Heart left ventricle (tissue), 16 donors: ENCODE results near the gene HTR4. TPM values are rescaled to one million over a fixed set of nuclear protein-coding genes. Genes with fewer than 3 reads are reported as not detected.

Source experiments
- ATAC-seq, 4 donors: fragments of 200-7000 bp; cut with Tn5 transposase; one replicate each; pipeline ENCODE4 v1.9.1; 2020 to 2022; ENCODE audit warnings: moderate library complexity in 4 of 4, mild to moderate bottlenecking in 3 of 4, moderate number of reproducible peaks in 1 of 4
- DNase-seq, 5 donors: peaks; one replicate each; pipeline ENCODE4 v3.0.0-alpha.2; 2020
- H3K27ac ChIP-seq, 12 donors: fragments of 200-600 bp; sonication (generic) in 4 of 12; one replicate each; pipeline versions ENCODE4 v1.5.0 to v1.8.0; 2016 to 2022; ENCODE audit warnings: mild to moderate bottlenecking in 2 of 12
- H3K27me3 ChIP-seq, 9 donors: fragments of 200-600 bp; sonication (generic) in 2 of 9; one replicate each; pipeline versions ENCODE4 v1.5.1 to v1.8.0; 2016 to 2022; ENCODE audit warnings: mild to moderate bottlenecking in 3 of 9
- H3K36me3 ChIP-seq, 9 donors: fragments of 200-600 bp; sonication (generic) in 2 of 9; one replicate each; pipeline versions ENCODE4 v1.5.0 to v1.8.0; 2018 to 2022; ENCODE audit warnings: mild to moderate bottlenecking in 2 of 9
- H3K4me1 ChIP-seq, 12 donors: fragments of 200-600 bp; sonication (generic) in 4 of 12; one replicate each; pipeline versions ENCODE4 v1.5.0 to v1.8.0; 2016 to 2022; ENCODE audit warnings: mild to moderate bottlenecking in 3 of 12
- H3K4me3 ChIP-seq, 12 donors: fragments of 200-600 bp; sonication (generic) in 4 of 12; one replicate each; pipeline versions ENCODE4 v1.5.0 to v1.8.0; 2017 to 2022; ENCODE audit warnings: mild to moderate bottlenecking in 9 of 12, moderate library complexity in 4 of 12
- H3K9me3 ChIP-seq, 12 donors: fragments of 200-600 bp; sonication (generic) in 4 of 12; one replicate each; pipeline versions ENCODE4 v1.5.0 to v1.8.0; 2016 to 2022; ENCODE audit warnings: mild to moderate bottlenecking in 1 of 12
- POLR2A ChIP-seq, 2 donors: fragments of 450-650 bp; IDR thresholded peaks; one replicate each; pipeline ENCODE4 v1.6.1; 2017; ENCODE audit warnings: antibody characterized with exemption in 2 of 2, mild to moderate bottlenecking in 2 of 2, moderate library complexity in 2 of 2
- WGBS, 4 donors: extraction: QIAGEN DNeasy Blood & Tissue Kit in 2 of 4; methylation state at CpG; one replicate each; pipeline versions ENCODE4 v1.1.5 to v1.1.7; 2013 to 2018; 5-methylcytosine and 5-hydroxymethylcytosine counted together
- intact Hi-C, 10 donors: fragments of 100-400 bp; cut with DNase I; formaldehyde crosslinking; loops; one replicate each; pipeline versions ENCODE4 v1.11.1 to v1.14.2; 2022
- polyA plus RNA-seq, 2 donors: library from polyadenylated mRNA; stranded (reverse); fragments of 200-250 nt; gene quantifications; one replicate each; pipeline ENCODE4 v1.2.3, GENCODE V29; 2013
- total RNA-seq, 9 donors: library from RNA; depleted of rRNA in 2 of 9; stranded (reverse); fragments of >200 nt in 2 of 9; fragmentation: NEBNext Ultra II Directional in 3 of 9; extraction: Animal tissue kit (Norgen Biotek cat#: 25700) in 3 of 9; gene quantifications; one replicate each; pipeline versions ENCODE4 v1.1.0 to v1.2.4, GENCODE V29; 2016 to 2023
- TF ChIP-seq, protein P1 (sequence below), 12 donors: fragments of 200-600 bp; sonication (generic) in 4 of 12; IDR thresholded peaks; one replicate each; pipeline versions ENCODE4 v1.5.0 to v1.8.0; 2018 to 2022; ENCODE audit warnings: antibody characterized with exemption in 12 of 12, mild to moderate bottlenecking in 5 of 12
- donor health status: ischemic (EF 13 %, LVEDD 7.1; RV severe dilation, severe dysfunction).
- donor health status: healthy with polysubstance abuse.
- donor health status: DM: no; HTN: yes; CAD: no.
- donor health status: DM: no; HTN: no; CAD: no.
- donor health status: ischemic (EF 25% LVEDD 6.9; RV normal size, moderate dysfunction).
- donor health status: ischemic (EF 25% LVEDD 5.7; RV mildly dilated, moderate dysfunction).
- donor health status: healthy.
- donor health status: DM: yes; HTN: yes; CAD: no.
- donor health status: ischemic (EF 35%, LVEDD 5.7; RV mildly dilated, moderate dysfunction).
- donor health status: nonischemic (EF 11% LVEDD 7.7; RV severe dilation, severe dysfunction).
- donor health status: DM: yes; HTN: yes; CAD: no.
- donor health status: PGD.
- donor health status: ischemic (EF 29% LVEDD 5.4; RV normal size, mild dysfunction).
- donor health status: nonischemic (EF 23%, LVEDD 6.1; RV moderate dilation, normal function).

The HTR4 gene
- total and polyA plus RNA-seq, 11 donors, result 0.11 to 1.6 (median 0.27) TPM; not detected in 4

GRCh38 chr5:148467958-148468357 is 186.4 kb downstream of the HTR4 start:
- Histone ChIP-seq H3K9me3 (no peaks in the 10 kb centered on the region), H3K4me3 (no peak overlapping the region), H3K27me3 (no peaks in the 10 kb centered on the region), H3K4me1 (peaks cover 0 to 21% (median 7%) of the 10 kb centered on the region in 12 donors), H3K36me3 (no peaks in the 10 kb centered on the region), H3K27ac (peak overlapping the region in 6 of 12 donors; percentile 38 to 80 (median 62))
- intact Hi-C loops, result no loop called here
- WGBS, 4 donors, result 92 to 100% (median 95%) methylated on average over 1 of the region's 1 CpG
- ATAC-seq, result no peak
- TF ChIP-seq, protein P1, sequence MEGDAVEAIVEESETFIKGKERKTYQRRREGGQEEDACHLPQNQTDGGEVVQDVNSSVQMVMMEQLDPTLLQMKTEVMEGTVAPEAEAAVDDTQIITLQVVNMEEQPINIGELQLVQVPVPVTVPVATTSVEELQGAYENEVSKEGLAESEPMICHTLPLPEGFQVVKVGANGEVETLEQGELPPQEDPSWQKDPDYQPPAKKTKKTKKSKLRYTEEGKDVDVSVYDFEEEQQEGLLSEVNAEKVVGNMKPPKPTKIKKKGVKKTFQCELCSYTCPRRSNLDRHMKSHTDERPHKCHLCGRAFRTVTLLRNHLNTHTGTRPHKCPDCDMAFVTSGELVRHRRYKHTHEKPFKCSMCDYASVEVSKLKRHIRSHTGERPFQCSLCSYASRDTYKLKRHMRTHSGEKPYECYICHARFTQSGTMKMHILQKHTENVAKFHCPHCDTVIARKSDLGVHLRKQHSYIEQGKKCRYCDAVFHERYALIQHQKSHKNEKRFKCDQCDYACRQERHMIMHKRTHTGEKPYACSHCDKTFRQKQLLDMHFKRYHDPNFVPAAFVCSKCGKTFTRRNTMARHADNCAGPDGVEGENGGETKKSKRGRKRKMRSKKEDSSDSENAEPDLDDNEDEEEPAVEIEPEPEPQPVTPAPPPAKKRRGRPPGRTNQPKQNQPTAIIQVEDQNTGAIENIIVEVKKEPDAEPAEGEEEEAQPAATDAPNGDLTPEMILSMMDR (IDR thresholded peaks at IDR 0.05), result no peak
- TF ChIP-seq POLR2A (IDR thresholded peaks at IDR 0.05), result no peak
- DNase-seq, result no peak

DNA sequence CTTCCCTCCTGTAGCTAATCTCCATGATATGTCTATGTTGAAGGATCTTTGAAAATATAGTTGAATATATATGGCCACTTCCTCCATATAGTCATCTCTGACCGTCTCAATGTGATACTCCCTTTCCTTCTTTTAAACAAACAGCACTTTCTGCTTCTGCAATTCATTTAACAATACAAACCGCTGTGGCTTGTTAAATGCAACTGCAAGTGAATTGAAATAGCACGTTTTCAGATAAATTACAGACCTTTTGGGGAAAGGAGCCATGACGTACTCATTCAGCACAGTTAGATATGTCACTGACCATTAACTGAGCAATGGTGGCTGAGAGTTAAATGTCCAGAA is 188.1 kb downstream of the HTR4 start:
- Histone ChIP-seq H3K27ac (peak overlapping the region in 7 of 12 donors; percentile 21 to 67 (median 62)), H3K4me1 (peaks cover 0 to 21% (median 7%) of the 10 kb centered on the region in 12 donors), H3K36me3 (no peaks in the 10 kb centered on the region), H3K4me3 (no peak overlapping the region), H3K27me3 (no peaks in the 10 kb centered on the region), H3K9me3 (no peaks in the 10 kb centered on the region)
- intact Hi-C loops, result no loop called here
- TF ChIP-seq, protein P1 (IDR thresholded peaks at IDR 0.05), result no peak
- no peak for TF ChIP-seq POLR2A (IDR thresholded peaks at IDR 0.05)
- DNase-seq, result no peak
- 71 to 76% (median 74%) methylated on average over 4 of the region's 4 CpGs for WGBS, 4 donors
- no peak for ATAC-seq

DNA sequence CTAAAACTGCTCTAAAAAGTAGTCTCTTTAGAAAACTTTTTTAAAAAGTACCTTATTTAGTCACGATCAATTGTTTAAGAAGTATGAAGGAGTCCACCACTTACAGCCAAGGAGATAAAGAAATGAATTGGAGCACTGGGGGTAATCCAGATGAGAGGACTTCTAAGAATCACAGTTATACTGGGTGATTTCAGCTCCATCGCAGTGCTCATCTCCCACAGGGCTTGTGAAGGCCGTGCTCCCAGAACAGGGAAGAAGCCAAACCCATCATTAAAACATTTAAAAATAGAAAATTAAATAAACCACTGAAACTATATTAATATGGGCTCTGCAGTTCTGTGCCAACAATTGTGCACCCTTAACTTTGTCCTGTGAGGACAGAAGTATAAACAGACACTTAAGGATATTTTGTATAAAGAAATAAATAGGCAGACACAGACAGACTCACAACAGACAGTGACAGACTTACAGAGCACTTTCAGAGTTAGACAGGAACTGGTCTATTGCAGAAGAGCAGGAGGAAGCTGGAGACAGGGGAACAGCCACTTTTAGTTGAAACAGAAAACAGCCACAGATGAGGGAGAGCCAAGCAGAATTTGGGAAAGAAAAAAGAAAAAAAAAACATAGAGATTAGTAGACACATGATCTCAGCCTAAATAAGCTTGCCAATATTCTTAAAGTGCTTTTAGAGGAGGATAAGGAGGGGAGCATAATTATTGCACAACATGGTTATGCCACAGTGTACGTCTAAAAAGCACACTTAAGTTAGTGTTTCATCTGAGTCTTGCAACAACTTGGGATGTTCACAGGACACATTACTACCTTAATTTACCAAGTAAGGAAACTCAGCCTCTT is 188.7 kb downstream of the HTR4 start:
- Histone ChIP-seq H3K36me3 (no peaks in the 10 kb centered on the region), H3K9me3 (no peaks in the 10 kb centered on the region), H3K27me3 (no peaks in the 10 kb centered on the region), H3K4me3 (peak overlapping the region in 8 of 12 donors; percentile 1 to 26 (median 6)), H3K27ac (peak overlapping the region in 11 of 12 donors; percentile 11 to 67 (median 48)), H3K4me1 (peaks cover 0 to 21% (median 7%) of the 10 kb centered on the region in 12 donors)
- intact Hi-C loops, result no loop called here
- peak; percentile 36 to 83 (median 60) for ATAC-seq
- 57 to 73% (median 65%) methylated on average over 4 of the region's 4 CpGs for WGBS, 4 donors
- TF ChIP-seq, protein P1 (IDR thresholded peaks at IDR 0.05), result no peak
- no peak for TF ChIP-seq POLR2A (IDR thresholded peaks at IDR 0.05)
- DNase-seq, result no peak

GRCh38 chr5:148459669-148460068 is 194.7 kb downstream of the HTR4 start:
- intact Hi-C loops, result loop anchor here in 1 of 10 donors (10.0 kb wide), 1 partner anchor 275 kb away; no protein-coding TSS in a partner anchor
- no peak for DNase-seq
- H3K4me3 ChIP-seq, result no peak overlapping the region
- TF ChIP-seq, protein P1 (IDR thresholded peaks at IDR 0.05), result no peak
- TF ChIP-seq POLR2A (IDR thresholded peaks at IDR 0.05), result no peak
- H3K27ac ChIP-seq, result no peak overlapping the region
- 73 to 77% (median 74%) methylated on average over 1 of the region's 1 CpG for WGBS, 4 donors
- no peak for ATAC-seq
- H3K27me3 ChIP-seq, result no peaks in the 10 kb centered on the region
- no peaks in the 10 kb centered on the region for H3K36me3 ChIP-seq
- no peaks in the 10 kb centered on the region for H3K9me3 ChIP-seq
- peaks cover 0 to 18% (median 5%) of the 10 kb centered on the region in 12 donors for H3K4me1 ChIP-seq
